Esophagus muscularis mucosa (tissue), 4 donors: Measurements from ENCODE around the gene SNRPD1. TPM values are rescaled to one million over a fixed set of nuclear protein-coding genes. Genes with fewer than 3 reads are reported as not detected.
"Not testable (repeated sequence)": the region's sequence is repeated elsewhere in the genome, so short reads cannot be mapped to it uniquely, and the experiment has no call there.

ENCODE experiments used
- DNase-seq: peaks from one replicate; pipeline ENCODE4 v3.0.0-alpha.2; 2017; ENCODE audit errors: extremely low spot score
- H3K27ac ChIP-seq, 4 donors: fragments of 200-600 bp; sonication (generic); replicated peaks in 1 of 4; 1 replicate in 3 of 4; 2 replicates in 1 of 4; pipeline ENCODE4 v1.5.1; 2016 to 2019; ENCODE audit warnings: mild to moderate bottlenecking in 1 of 4
- H3K27me3 ChIP-seq, 4 donors: fragments of 200-600 bp; sonication (generic); one replicate each; pipeline versions ENCODE4 v1.5.1 to v1.6.0; 2016 to 2019
- H3K36me3 ChIP-seq, 4 donors: fragments of 200-600 bp; sonication (generic); one replicate each; pipeline ENCODE4 v1.5.1; 2016 to 2019
- H3K4me1 ChIP-seq, 4 donors: fragments of 200-600 bp; sonication (generic); one replicate each; pipeline ENCODE4 v1.5.1; 2016 to 2019
- H3K4me3 ChIP-seq, 4 donors: fragments of 200-600 bp; sonication (generic); 1 replicate in 2 of 4; 2 replicates in 2 of 4; pipeline ENCODE4 v1.5.1; 2016 to 2019; ENCODE audit warnings: mild to moderate bottlenecking in 4 of 4, moderate library complexity in 1 of 4
- H3K9me3 ChIP-seq, 4 donors: fragments of 200-600 bp; sonication (generic); 1 replicate in 3 of 4; 2 replicates in 1 of 4; pipeline ENCODE4 v1.5.1; 2016 to 2019
- CTCF ChIP-seq, 3 experiments: fragments of 200-600 bp in 2 of 3; fragments of 450-650 bp in 1 of 3; sonication (generic) in 2 of 3; IDR thresholded peaks; one replicate each; pipeline ENCODE4 v1.5.1; 2017 to 2019; ENCODE audit warnings: antibody characterized with exemption in 3 of 3, mild to moderate bottlenecking in 2 of 3, moderate library complexity in 1 of 3
- EP300 ChIP-seq: sonication (generic); formaldehyde crosslinking; IDR thresholded peaks from one replicate; pipeline ENCODE4 v1.6.1; 2017; ENCODE audit warnings: antibody characterized with exemption
- POLR2A ChIP-seq: fragments of 450-650 bp; IDR thresholded peaks from one replicate; pipeline ENCODE4 v1.6.1; 2017; ENCODE audit warnings: antibody characterized with exemption, moderate library complexity, mild to moderate bottlenecking, low read depth
- POLR2AphosphoS5 ChIP-seq, 2 donors: sonication (generic); formaldehyde crosslinking; IDR thresholded peaks; one replicate each; pipeline ENCODE4 v1.6.1; 2017; ENCODE audit warnings: antibody characterized with exemption in 2 of 2
- WGBS: methylation state at CpG from one replicate; pipeline ENCODE4 v1.1.5; 2018; 5-methylcytosine and 5-hydroxymethylcytosine counted together
- intact Hi-C: fragments of 100-400 bp; cut with DNase I; formaldehyde crosslinking; loops from one replicate; pipeline ENCODE4 v1.15.1; 2023
- total RNA-seq, 4 donors: library from RNA; depleted of rRNA; stranded (reverse); fragments of >200 nt; gene quantifications; one replicate each; pipeline versions ENCODE4 v1.1.0 to v1.2.1, GENCODE V29; 2016

Gene SNRPD1
- 1 to 10 TPM; 7.1 to 8.8 (median 8.1) TPM for total RNA-seq

GRCh38 chr18:21612125-21613039 lies at the start of gene SNRPD1:
Gene SNRPD1 (plus strand): TSS chr18:21612314. CDS start chr18:21612430, 116 bp downstream.
- Histone ChIP-seq H3K4me1 (peaks cover 14 to 27% (median 25%) of the 10 kb centered on the region in 4 donors), H3K9me3 (no peaks in the 10 kb centered on the region), H3K27me3 (no peaks in the 10 kb centered on the region), H3K36me3 (peaks cover 0 to 13% (median 7%) of the 10 kb centered on the region in 4 donors), H3K4me3 (peak within 1 kb of the TSS; percentile 69 to 75 (median 70)), H3K27ac (peak within 1 kb of the TSS; percentile 74 to 87 (median 78))
- under 1% methylated on average over 37 of the region's 59 CpGs for WGBS
- DNase-seq = peak; percentile 96
- intact Hi-C loops = loop anchor here (10.0 kb wide), 1 partner anchor 222 kb away; no protein-coding TSS in a partner anchor
- TF ChIP-seq POLR2AphosphoS5 (IDR thresholded peaks at IDR 0.05) = peak; percentile 73 to 94
- TF ChIP-seq POLR2A = no peak
- TF ChIP-seq CTCF (IDR thresholded peaks at IDR 0.05) = peak; percentile 91 to 97 (median 97)

- Histone ChIP-seq H3K4me3 (no peak overlapping the region), H3K36me3 (peaks cover 0 to 78% (median 54%) of the 10 kb centered on the region in 4 donors), H3K9me3 (no peaks in the 10 kb centered on the region), H3K27ac (no peak overlapping the region), H3K27me3 (no peaks in the 10 kb centered on the region), H3K4me1 (peaks cover 0 to 27% (median 25%) of the 10 kb centered on the region in 4 donors)
- no peak for TF ChIP-seq EP300
- no peak for TF ChIP-seq POLR2A
- no peak for DNase-seq
- intact Hi-C loops = no loop called here
Measured at GRCh38 chr18:21571772-21572171, 40.3 kb upstream of the SNRPD1 start.

- TF ChIP-seq POLR2A (no peak), CTCF (IDR thresholded peaks at IDR 0.05) (no peak), POLR2AphosphoS5 (IDR thresholded peaks at IDR 0.05) (no peak), EP300 (no peak)
- no peak overlapping the region for H3K4me3 ChIP-seq
- intact Hi-C loops = no loop called here
- H3K36me3 ChIP-seq = peaks cover 4 to 59% (median 35%) of the 10 kb centered on the region in 4 donors
- no peak overlapping the region for H3K27ac ChIP-seq
- H3K9me3 ChIP-seq = no peaks in the 10 kb centered on the region
- H3K4me1 ChIP-seq = peaks cover 0 to 27% (median 25%) of the 10 kb centered on the region in 4 donors
- H3K27me3 ChIP-seq = no peaks in the 10 kb centered on the region
- no peak for DNase-seq
- 93% methylated on average over 4 of the region's 4 CpGs for WGBS
Measured at GRCh38 chr18:21575656-21576055, 36.5 kb upstream of the SNRPD1 start.

GRCh38 chr18:21584391-21584790 lies 27.7 kb upstream of the SNRPD1 start:
- intact Hi-C loops = no loop called here

GRCh38 chr18:21592361-21592760 lies 19.8 kb upstream of the SNRPD1 start:
- no CpG with 5 or more reads among the region's 33 CpGs for WGBS
- intact Hi-C loops = not testable (repeated sequence)

More at GRCh38 chr18:21584391-21584790, 27.7 kb upstream of the SNRPD1 start:
- no peaks in the 10 kb centered on the region for H3K4me1 ChIP-seq
- H3K4me3 ChIP-seq = no peak overlapping the region
- no peak overlapping the region for H3K27ac ChIP-seq
- TF ChIP-seq POLR2A = no peak
- TF ChIP-seq POLR2AphosphoS5 (IDR thresholded peaks at IDR 0.05) = no peak
- no peak for TF ChIP-seq CTCF (IDR thresholded peaks at IDR 0.05)
- TF ChIP-seq EP300 = no peak
- DNase-seq = no peak
- peaks cover 11 to 31% (median 16%) of the 10 kb centered on the region in 4 donors for H3K36me3 ChIP-seq
- no peaks in the 10 kb centered on the region for H3K9me3 ChIP-seq
- H3K27me3 ChIP-seq = no peaks in the 10 kb centered on the region
- WGBS = 95% methylated on average over 5 of the region's 5 CpGs

More at GRCh38 chr18:21592361-21592760, 19.8 kb upstream of the SNRPD1 start:
- not testable (repeated sequence) for H3K4me3 ChIP-seq, DNase-seq, H3K4me1 ChIP-seq, H3K27ac ChIP-seq, H3K27me3 ChIP-seq, H3K9me3 ChIP-seq, H3K36me3 ChIP-seq
